GM10248 (cell line): ENCODE data around the gene CAMK2D.

Experiments used
- CTCF ChIA-PET: fragments of 300-600 bp; sonication (Branson Sonifier 250); formaldehyde crosslinking; extraction: SDS; loops from one replicate; lab custom pipeline; 2021; ENCODE audit warnings: antibody characterized with exemption; lab: Yijun Ruan, JAX
- POLR2A ChIA-PET: fragments of 350-650 bp; sonication (Branson Sonifier 250); formaldehyde crosslinking; extraction: SDS; loops from one replicate; lab custom pipeline; 2020; ENCODE audit warnings: antibody characterized with exemption; lab: Yijun Ruan, JAX
- DNase-seq: peaks from one replicate; pipeline ENCODE4 v3.0.0; 2012; ENCODE audit errors: extremely low spot score
- CTCF ChIP-seq: IDR thresholded peaks from 2 replicates; pipeline ENCODE4 v1.5.1; 2012; ENCODE audit warnings: mild to moderate bottlenecking, low read depth; ENCODE audit errors: extremely low read depth, missing control alignments, control extremely low read depth

Gene CAMK2D

DNA sequence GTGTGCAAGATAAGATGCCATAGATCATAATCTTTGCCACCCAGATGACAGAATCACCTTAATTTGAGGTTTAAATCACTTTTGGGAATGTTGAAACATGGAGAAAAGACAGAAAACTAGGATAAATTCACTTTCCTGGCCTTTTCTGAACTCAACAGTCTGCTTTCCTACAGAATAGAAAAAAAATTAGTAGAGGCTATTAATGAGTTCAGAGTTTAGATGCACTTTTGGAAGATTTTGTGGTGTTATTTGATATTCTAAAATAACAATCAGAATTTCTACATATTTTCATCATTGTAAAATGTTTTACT is 195.9 kb downstream of the CAMK2D start:
- POLR2A ChIA-PET: no interaction called here
- no peak for TF ChIP-seq CTCF
- CTCF ChIA-PET: interaction anchor here (1.5 to 7.9 kb wide), 2 partner anchors 9 to 18 kb away, joined by 5 to 58 read pairs; no protein-coding TSS in a partner anchor
- DNase-seq: no peak

GRCh38 chr4:113564493-113564892 is 197.0 kb downstream of the CAMK2D start:
- DNase-seq: no peak
- ChIA-PET POLR2A (no interaction called here), CTCF (interaction anchor here (1.0 to 7.9 kb wide), 6 partner anchors 11 to 196 kb away, joined by 3 to 58 read pairs (median 4); no protein-coding TSS in a partner anchor)
- no peak for TF ChIP-seq CTCF

- ChIA-PET POLR2A (interaction anchor here (0.6 to 0.7 kb wide), 2 partner anchors 37 to 749 kb away, joined by 3 to 4 read pairs; no protein-coding TSS in a partner anchor), CTCF (interaction anchor here (1.0 to 7.9 kb wide), 6 partner anchors 11 to 197 kb away, joined by 3 to 58 read pairs (median 4); no protein-coding TSS in a partner anchor)
- TF ChIP-seq CTCF: no peak
- no peak for DNase-seq
Measured at GRCh38 chr4:113563691-113564378, 197.7 kb downstream of the CAMK2D start.

DNA sequence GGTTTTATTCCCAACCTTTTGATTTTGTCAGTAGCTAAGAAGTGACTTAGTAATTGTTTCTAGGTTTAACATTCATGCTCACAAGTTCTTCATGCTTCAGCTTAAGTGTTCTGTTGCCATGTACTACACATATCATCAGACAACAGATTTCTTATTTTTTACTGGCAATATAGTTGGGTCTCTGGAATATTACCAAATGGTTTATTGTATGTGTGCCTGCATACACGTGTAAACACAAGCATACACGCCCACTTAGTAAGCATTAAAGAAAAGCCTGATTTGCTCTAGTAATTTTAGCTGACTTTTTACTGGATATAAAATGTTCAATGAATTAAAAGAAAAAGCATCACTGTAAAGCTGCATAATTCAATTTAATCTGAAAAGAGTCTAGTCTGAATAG is 199.8 kb downstream of the CAMK2D start:
- POLR2A ChIA-PET: no interaction called here
- no peak for TF ChIP-seq CTCF
- CTCF ChIA-PET: interaction anchor here (0.8 to 7.9 kb wide), 10 partner anchors 10 to 509 kb away, joined by 3 to 58 read pairs (median 4); no protein-coding TSS in a partner anchor
- DNase-seq: no peak

- DNase-seq: no peak
- TF ChIP-seq CTCF: no peak
- CTCF ChIA-PET: interaction anchor here (0.8 to 7.9 kb wide), 10 partner anchors 10 to 509 kb away, joined by 3 to 58 read pairs (median 4); no protein-coding TSS in a partner anchor
- POLR2A ChIA-PET: no interaction called here
Measured at GRCh38 chr4:113561092-113561491, 200.4 kb downstream of the CAMK2D start.

DNA sequence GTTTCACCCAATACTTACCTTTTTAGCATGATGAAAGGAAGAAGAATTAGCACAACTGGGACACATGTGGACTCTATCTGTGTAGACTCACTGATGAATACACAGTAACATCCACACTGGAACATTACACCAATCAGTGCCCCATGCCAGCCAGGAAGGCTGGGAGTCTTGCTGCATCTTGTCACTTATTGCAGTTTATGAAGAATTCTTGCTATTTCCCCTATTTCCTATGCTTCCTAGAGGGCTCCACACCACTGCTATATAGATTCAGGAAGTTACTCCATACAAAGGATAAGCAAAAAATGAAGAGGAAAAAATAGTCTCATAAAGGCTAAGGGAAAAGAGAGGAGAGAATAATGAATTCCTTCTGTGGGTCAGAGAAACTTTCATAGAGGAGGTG is 201.0 kb downstream of the CAMK2D start:
- ChIA-PET CTCF (interaction anchor here (1.1 to 5.6 kb wide), 5 partner anchors 9 to 26 kb away, joined by 3 to 67 read pairs (median 4); no protein-coding TSS in a partner anchor), POLR2A (no interaction called here)
- no peak for DNase-seq
- no peak for TF ChIP-seq CTCF
